NT2/D1 (cell line): ENCODE results near the gene CDH4.

Experiments
- DNase-seq: peaks from one replicate; pipeline ENCODE4 v3.0.0-alpha.2; 2011; ENCODE audit warnings: low read depth, low spot score
- H3K27me3 ChIP-seq: 2 replicates; pipeline ENCODE4 v1.6.0; 2011; ENCODE audit warnings: mild to moderate bottlenecking; ENCODE audit not compliant: insufficient read length, insufficient read depth
- H3K36me3 ChIP-seq: 2 replicates; pipeline ENCODE4 v1.6.1; 2011; ENCODE audit warnings: mild to moderate bottlenecking, low read length, mixed read lengths; ENCODE audit not compliant: insufficient read depth, insufficient read length
- H3K4me1 ChIP-seq: 2 replicates; pipeline ENCODE4 v1.5.1; 2011; ENCODE audit not compliant: insufficient read depth, insufficient read length
- H3K4me3 ChIP-seq: 2 replicates; pipeline ENCODE4 v1.5.1; 2011; ENCODE audit warnings: low read depth; ENCODE audit not compliant: insufficient read length
- H3K9ac ChIP-seq: 2 replicates; pipeline ENCODE4 v1.6.0; 2011; ENCODE audit warnings: low read depth; ENCODE audit not compliant: insufficient read length
- H3K9me3 ChIP-seq: 2 replicates; pipeline ENCODE4 v1.5.1; 2011; ENCODE audit warnings: mild to moderate bottlenecking, low read length; ENCODE audit not compliant: insufficient read depth
- SUZ12 ChIP-seq: IDR thresholded peaks from 2 replicates; pipeline ENCODE4 v1.6.1; 2011; ENCODE audit not compliant: insufficient read length, insufficient read depth; ENCODE audit errors: extremely low read depth
- YY1 ChIP-seq: IDR thresholded peaks from 2 replicates; pipeline ENCODE4 v1.6.1; 2011; ENCODE audit not compliant: insufficient read length, insufficient read depth
- ZNF274 ChIP-seq: IDR thresholded peaks from 2 replicates; pipeline ENCODE4 v1.6.1; 2011; ENCODE audit warnings: mild to moderate bottlenecking, low read depth, low read length

Gene CDH4

GRCh38 chr20:61963149-61963548 lies 711.1 kb downstream of the CDH4 start:
- H3K4me3 ChIP-seq = no peak overlapping the region
- H3K27me3 ChIP-seq = no peaks in the 10 kb centered on the region
- no peak overlapping the region for H3K9ac ChIP-seq
- no peaks in the 10 kb centered on the region for H3K9me3 ChIP-seq
- DNase-seq = no peak
- no peaks in the 10 kb centered on the region for H3K36me3 ChIP-seq
- H3K4me1 ChIP-seq = peaks cover 10% of the 10 kb centered on the region
- TF ChIP-seq SUZ12 (no peak), YY1 (no peak), ZNF274 (no peak)

DNA sequence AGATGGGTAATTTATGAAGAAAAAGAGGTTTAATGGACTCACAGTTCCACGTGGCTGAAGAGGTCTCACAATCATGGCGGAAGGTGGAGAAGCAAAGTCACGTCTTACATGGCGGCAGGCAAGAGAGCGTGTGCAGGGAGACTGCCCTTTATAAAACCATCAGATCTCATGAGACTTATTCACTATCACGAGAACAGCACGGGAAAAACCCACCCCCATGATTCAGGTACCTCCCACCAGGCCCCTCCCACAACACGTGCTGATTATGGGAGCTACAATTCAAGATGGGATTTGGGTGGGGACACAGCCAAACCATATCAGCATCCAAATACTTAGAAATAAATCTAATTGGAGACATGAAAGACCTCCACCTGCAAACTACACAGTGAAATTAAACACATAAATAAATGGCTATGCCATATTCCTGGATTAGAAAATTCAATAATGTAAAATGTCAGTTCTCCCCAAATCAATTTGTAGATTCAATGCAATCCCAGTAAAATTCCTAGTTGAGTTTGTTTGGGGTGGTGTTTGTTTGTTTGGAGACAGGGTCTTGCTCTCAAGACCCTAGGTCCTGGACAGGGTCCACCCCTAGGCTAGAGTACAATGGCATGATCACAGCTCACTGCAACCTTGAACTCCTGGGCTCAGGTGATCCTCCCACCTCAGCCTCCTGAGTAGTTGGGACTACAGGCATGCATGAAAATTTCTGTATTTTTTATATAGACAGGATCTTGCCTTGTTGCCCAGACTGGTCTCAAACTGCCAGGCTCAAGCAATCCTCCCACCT lies 712.0 kb downstream of the CDH4 start:
- TF ChIP-seq ZNF274 (no peak), YY1 (no peak), SUZ12 (no peak)

DNA sequence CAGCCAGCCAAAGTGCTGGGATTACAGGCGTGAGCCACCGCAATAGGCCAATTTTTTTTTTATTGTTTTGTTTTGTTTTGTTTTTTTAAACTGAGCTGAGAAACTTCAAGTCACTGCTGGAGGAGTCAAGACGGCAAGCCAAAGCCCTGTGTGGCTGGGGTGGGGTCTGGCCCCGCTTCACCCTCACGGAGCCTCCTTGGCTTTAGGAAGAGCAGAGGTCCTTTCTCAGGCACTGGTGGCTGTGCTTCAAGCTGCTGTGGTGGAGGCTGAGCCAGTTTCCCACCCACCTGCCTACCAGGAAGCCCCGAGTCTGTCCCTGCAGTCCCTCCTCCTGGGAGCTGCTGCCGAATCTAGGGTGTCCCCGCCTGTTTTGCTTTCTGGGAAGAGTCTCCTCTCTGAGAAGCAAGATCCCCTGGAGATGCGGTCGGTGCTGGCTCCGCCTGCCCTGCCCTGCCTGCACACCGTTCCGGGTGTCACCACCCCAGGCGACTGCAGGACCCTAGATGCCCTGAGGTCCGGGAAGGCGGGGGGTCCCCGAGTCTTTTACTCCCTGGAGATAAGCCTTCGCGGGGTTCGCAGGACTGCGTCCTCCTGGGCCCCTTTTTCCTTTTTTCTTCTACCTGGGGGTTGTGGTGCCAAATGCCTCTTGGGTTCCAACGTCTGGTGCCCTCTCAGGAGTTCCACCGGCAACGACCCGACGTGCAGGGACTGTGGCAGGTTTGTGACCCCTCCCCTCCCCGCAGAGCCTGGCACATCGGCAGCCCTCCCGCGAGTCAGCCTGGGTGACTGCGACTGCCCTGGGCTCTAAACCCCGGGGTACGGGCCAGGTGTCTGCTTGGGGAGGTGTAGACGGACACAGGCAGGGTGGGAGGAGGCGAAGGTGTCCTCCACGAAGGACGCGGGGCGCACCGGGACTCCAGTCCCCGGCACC lies 712.9 kb downstream of the CDH4 start:
- Histone ChIP-seq H3K27me3 (no peaks in the 10 kb centered on the region), H3K9me3 (no peaks in the 10 kb centered on the region), H3K36me3 (no peaks in the 10 kb centered on the region), H3K4me1 (peaks cover 10% of the 10 kb centered on the region), H3K4me3 (no peak overlapping the region), H3K9ac (no peak overlapping the region)
- no peak for DNase-seq
- no peak for TF ChIP-seq SUZ12
- no peak for TF ChIP-seq ZNF274
- TF ChIP-seq YY1 = no peak

More for the DNA sequence above, 712.0 kb downstream of the CDH4 start:
- Histone ChIP-seq H3K9ac (no peak overlapping the region), H3K4me1 (peaks cover 10% of the 10 kb centered on the region), H3K9me3 (no peaks in the 10 kb centered on the region), H3K27me3 (no peaks in the 10 kb centered on the region), H3K4me3 (no peak overlapping the region), H3K36me3 (no peaks in the 10 kb centered on the region)
- DNase-seq = no peak

DNA sequence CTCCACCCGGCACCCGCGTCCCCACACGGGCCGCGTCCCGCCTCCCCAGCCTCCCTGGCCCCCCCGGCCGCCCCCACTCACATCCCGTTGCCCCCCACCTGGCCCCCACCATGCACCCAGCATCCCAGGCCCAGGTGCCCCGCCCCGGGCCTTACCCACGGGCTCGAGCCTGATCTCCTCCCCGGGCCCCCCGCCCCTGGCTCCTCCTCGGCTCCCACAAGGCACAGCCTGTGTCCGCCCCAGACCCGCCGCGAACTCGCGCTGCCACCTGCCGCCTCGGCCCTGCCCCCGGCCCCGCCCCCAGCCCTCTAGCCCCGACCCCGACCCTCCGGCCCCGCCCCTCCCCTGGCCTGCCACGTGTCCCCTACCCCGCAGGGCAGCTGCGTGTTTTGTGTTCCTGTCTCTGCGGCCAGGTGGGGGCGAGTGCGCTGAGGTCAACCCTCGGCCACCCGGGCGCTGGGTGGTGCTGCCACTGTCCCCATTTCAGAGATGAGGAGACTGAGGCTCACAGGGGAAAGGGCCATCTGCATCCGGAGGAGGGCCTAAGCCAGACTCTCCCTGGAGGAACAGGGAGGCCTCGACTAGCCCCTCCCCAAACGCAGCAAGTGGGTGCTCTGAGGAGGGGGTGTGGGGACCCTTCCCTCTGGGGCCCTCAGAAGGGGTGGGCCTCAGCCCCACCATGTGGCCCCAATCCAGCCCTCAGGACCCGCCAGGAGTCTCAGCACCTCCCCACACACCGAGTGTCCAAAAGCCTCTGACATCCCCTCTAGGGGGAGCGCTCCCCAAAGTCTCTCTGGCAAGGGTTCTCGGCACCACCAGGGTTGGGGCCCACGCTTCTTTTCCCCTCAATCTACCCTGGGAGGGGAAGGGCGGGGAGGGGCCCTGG lies 713.8 kb downstream of the CDH4 start:
- Histone ChIP-seq H3K27me3 (no peaks in the 10 kb centered on the region), H3K9me3 (no peaks in the 10 kb centered on the region), H3K36me3 (no peaks in the 10 kb centered on the region), H3K4me1 (peaks cover 10% of the 10 kb centered on the region), H3K4me3 (no peak overlapping the region), H3K9ac (no peak overlapping the region)
- no peak for TF ChIP-seq SUZ12
- no peak for TF ChIP-seq YY1
- no peak for TF ChIP-seq ZNF274
- no peak for DNase-seq

- Histone ChIP-seq H3K36me3 (peaks cover 3% of the 10 kb centered on the region), H3K27me3 (no peaks in the 10 kb centered on the region)
Observed at GRCh38 chr20:61966492-61967244, 714.6 kb downstream of the CDH4 start.

DNA sequence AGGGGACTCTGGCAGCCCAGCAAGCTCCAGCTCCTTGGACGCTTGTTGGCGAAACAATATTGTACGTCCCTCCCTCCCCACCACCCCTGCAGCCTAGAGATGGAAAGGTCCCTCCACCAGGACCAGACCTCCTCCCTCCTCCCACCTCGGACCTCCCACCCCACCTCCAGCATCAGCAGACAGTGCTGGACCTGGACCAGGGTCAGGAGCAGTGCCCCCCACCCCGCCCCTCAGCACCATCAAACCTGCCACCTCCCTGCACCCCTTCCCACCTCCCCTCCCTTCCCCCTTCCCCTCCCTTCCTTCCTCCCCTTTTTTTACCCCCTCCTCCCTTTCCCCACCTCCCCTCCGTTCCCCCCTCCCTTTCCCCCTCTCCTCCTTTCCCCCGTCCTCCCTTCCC lies 715.2 kb downstream of the CDH4 start:
- TF ChIP-seq ZNF274 = no peak
- no peak for TF ChIP-seq SUZ12
- no peak for TF ChIP-seq YY1
- Histone ChIP-seq H3K9ac (no peak overlapping the region), H3K9me3 (no peaks in the 10 kb centered on the region), H3K4me1 (peaks cover 8% of the 10 kb centered on the region), H3K36me3 (peaks cover 7% of the 10 kb centered on the region), H3K27me3 (no peaks in the 10 kb centered on the region), H3K4me3 (no peak overlapping the region)
- no peak for DNase-seq

More at GRCh38 chr20:61966492-61967244, 714.6 kb downstream of the CDH4 start:
- no peak for TF ChIP-seq SUZ12
- TF ChIP-seq ZNF274 = no peak
- no peak for TF ChIP-seq YY1
- H3K4me3 ChIP-seq = no peak overlapping the region
- no peak overlapping the region for H3K9ac ChIP-seq
- H3K9me3 ChIP-seq = no peaks in the 10 kb centered on the region
- H3K4me1 ChIP-seq = peaks cover 10% of the 10 kb centered on the region
- DNase-seq = no peak
